HUDEP-2 (cell line): ENCODE data around the gene LEFTY1.
"Not testable (repeated sequence)": the region's sequence is repeated elsewhere in the genome, so short reads cannot be mapped to it uniquely, and the experiment has no call there.

Source experiments
- DNase-seq, 76 experiments: peaks; one replicate each; lab custom pipeline; 2025; ENCODE audit not compliant: unreplicated experiment in 76 of 76; lab: John Stamatoyannopoulos, UW

LEFTY1 gene

GRCh38 chr1:225836296-225836695 is 52.6 kb downstream of the LEFTY1 start:
- DNase-seq: not testable (repeated sequence)
